NCI-H128 (cell line): ENCODE results near the gene TRAPPC10.

Source experiments
- DNase-seq: peaks from one replicate; lab custom pipeline; 2025; ENCODE audit not compliant: unreplicated experiment; lab: John Stamatoyannopoulos, UW

TRAPPC10 gene

DNA sequence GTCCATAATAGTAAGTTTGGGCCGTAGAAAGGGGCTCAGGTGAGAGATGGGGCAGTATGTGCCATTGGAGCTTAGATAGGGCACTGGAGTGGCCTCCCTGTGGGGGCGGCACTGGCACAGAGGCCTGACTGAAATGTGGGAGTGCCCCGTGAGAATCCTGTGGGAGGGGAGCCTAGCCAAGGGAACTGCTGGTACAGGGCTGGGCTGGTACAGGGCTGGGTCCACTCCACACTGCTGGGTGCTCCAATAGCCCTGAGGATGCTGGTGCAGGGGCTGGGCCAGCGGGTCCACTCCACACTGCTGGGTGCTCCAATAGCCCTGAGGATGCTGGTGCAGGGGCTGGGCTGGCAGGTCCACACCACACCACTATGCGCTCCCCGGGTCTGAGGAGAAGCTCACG lies 50.3 kb downstream of the TRAPPC10 start:
- no peak for DNase-seq

DNA sequence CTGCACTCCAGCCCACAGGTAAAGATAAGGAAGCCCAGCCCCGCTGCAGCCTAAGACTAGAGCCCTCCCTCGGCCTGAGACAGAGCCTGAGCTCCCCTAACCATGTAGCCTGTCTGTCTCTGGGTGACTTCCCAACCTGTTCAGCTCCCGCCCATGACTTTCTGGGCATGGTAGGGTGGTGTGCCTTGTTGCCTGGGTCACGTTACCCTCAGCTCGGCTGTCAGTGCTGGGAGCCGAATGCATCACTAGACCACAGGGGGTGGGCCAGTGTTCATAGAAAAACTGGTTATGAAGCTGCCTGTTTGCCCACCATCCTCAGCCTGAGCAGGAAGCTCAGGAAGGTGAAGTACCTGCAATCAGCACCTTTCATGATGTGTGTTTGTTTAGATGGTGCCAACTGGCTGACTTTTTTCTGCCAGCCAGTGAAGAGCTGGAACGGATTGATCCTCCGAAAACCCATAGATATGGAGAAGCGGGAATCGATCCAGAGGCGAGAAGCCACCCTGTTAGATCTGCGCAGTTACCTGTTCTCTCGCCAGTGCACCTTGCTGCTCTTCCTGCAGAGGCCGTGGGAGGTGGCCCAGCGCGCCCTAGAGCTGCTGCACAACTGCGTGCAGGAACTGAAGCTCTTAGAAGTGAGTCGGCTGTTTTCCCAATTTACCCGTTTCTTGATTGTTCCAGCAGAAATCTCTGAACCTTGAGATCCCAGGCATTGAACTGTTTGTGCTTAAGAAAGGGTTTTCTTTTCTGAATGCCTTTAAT lies 51.2 kb downstream of the TRAPPC10 start:
- DNase-seq = no peak

GRCh38 chr21:44064852-44065403 lies 52.8 kb downstream of the TRAPPC10 start:
- DNase-seq = no peak

DNA sequence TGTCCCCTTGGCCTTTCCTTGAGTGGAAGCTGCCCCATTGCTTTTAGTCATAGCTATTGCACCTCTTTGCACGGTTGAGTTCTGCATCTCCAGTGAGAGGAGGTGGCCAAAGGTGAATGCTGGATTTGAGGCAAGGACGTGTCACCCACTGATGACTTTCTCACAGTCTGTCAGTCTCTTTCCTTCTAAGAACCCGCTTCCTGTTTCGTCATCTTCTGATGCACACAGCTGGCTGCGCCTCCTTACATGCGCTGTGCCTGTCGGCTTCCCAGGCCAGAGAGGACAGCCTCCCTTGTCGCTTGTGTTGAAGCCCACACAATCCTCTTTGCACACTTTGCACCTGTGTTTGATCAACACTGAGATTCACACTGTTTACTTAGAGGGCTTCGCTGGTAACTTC lies 53.3 kb downstream of the TRAPPC10 start:
- no peak for DNase-seq

DNA sequence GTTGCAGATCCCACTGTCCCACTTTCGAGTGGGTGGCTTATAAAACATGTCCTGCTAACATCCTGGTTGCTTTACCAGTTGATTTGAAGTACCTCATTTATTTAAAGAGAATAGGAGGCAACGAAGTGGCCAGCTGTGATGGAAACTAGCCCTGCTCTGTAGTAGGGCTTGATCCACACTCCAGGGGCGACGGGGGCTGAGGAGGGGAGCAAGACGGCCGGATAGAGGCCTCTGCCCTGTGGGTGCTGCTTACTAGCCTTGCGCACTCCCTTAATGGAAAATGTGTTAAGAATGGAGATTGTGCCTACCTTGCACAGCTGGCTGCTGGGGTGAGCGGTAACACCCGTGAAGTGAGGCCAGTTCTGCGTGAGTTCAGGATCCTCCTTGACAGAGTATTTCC lies 54.0 kb downstream of the TRAPPC10 start:
- no peak for DNase-seq

DNA sequence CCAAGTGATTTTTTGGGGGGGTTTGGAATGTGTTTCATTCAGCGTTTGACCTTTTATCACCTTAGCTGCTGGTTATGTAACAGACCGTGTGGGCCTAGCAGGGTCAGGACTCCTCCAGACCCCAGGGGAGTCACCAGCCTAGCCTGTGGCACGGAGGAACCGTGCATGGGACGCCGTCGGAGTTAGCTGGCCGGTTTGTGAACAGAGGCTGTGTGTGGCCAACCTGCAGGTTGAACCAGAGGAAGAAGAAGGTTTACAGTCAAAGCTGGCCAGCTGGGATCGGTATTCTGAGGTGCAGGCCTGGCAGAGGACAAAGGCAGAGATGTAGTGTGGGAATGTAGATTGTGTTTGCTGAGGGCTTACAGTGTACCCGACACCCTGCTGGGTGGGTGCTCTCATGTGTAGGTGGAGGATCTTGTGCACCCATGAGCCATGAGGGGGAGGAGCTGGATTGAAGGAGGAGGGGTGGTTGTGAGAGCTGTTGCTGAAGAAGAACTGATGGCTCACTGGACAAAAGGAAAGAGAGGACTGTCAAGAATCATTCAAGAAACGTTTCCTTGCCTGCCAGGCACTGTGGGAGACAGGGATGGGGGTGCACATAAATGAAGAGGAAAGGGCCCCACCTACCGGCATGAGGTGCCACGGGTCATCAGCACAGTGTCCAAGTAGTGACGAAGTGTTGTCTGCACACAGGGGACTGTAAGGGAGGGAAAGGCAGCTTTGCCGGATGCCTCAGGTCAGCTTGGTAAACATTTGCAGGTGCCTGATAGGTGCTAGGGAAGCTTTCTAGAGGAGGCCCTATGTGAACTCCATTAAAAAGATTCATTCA lies 55.1 kb downstream of the TRAPPC10 start:
- no peak for DNase-seq

- no peak for DNase-seq
These were observed 58.3 kb downstream of the TRAPPC10 start for GRCh38 chr21:44070391-44070790.

DNA sequence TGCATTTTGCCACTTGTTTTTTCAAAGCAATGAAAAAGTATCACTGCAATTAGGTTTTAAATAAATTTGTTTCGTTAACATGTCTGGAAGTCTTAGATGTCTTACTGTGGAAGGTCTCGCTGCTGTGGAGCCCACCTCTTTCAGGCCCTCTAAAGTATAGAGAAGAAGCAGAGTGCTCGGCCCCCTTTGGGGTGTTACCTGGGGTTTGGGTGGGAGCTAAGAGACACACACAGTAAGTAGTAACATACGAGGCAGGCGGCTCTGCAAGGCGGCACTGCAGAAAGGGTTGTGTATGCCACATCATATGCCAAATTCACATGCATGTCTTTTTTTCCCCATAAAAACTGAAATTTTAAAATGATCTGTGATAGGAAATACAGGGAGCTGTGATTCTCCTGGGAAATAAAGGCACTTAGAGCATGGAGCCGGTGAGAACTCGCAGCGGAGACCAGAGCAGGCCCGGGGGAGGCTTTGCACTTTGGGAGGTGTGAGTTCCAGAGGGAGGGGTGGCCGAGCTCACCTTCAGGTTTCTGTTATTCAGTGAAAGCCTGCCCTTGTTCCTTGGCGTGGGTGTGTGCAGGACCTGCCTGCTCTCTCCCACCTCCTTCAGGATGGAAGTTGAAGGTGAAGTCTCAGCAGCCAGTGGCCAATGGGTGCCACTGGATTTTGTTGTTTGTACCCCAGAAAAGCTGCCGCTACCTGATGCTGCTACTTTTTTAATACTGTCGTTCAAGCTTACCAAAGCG lies 59.4 kb downstream of the TRAPPC10 start:
- no peak for DNase-seq

DNA sequence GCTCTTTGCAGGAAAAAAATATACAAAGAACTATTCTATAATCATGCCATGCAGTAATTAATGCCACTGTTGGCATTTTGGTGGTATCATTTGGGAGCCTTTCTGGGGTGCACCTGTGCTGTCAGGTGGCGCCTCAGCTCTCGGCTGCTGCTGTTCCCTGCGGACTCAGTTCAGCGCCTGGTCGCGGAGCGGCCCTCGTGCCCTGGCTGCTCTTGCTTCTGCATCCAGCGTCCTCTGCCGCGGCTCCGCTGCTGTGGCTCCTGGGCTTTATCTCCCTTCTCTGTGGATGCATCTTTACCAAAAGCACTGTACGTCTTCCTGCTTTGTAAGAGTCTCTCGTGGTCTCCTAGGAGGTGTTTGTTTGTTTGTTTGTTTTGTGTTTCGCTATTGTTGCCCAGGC lies 60.0 kb downstream of the TRAPPC10 start:
- DNase-seq = no peak

DNA sequence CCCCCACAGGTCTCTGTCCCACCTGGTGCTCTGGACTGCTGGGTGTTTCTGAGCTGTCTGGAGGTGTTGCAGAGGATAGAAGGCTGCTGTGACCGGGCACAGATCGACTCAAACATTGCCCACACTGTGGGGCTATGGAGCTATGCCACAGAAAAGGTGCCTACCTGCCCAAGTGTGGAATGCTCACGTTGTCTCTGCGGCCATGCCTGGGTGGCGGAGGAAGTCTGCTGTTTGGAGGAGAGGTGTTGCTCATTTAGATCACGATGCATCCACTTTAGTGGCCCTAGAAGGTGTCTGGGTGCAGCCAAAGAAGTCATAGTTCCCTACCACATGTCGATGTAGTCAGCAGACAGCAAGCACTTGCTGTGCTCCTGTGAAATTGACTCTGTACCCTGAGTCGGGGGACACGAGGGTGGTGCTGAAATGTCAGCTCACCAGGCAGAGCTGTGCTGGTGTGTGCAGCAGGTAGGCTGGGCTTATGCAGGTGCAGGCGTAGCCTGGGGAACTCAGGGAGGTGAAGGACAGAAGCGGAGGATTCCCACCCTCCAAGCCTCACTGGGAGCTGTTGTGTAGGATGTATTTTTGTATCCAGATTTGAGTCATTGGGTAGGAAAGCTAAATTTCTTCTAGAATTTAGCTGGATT lies 62.3 kb downstream of the TRAPPC10 start:
- no peak for DNase-seq

- no peak for DNase-seq
These were observed 64.2 kb downstream of the TRAPPC10 start for GRCh38 chr21:44076316-44076715.

GRCh38 chr21:44078411-44078981 lies 66.4 kb downstream of the TRAPPC10 start:
- DNase-seq = no peak

GRCh38 chr21:44079446-44079845 lies 67.3 kb downstream of the TRAPPC10 start:
- no peak for DNase-seq

DNA sequence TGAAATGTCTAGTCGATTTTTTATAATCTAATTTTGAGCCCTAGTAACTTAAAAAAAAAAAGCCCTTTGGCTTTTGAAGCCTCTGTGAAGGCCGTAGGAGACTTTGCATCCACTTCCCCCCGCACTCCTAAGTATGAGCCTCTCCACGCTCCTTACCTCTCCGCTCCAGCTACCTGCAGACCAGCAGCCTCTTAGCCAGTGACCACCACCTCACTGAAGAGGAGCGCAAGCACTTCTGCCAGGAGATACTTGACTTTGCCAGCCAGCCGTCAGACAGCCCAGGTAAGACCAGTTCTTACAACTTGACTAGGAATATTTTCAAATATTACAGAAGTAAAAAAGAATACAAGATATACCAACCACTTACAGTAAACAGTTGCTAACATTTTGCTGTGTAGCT lies 67.7 kb downstream of the TRAPPC10 start:
- DNase-seq = no peak

GRCh38 chr21:44082648-44083440 lies 70.7 kb downstream of the TRAPPC10 start:
- no peak for DNase-seq

DNA sequence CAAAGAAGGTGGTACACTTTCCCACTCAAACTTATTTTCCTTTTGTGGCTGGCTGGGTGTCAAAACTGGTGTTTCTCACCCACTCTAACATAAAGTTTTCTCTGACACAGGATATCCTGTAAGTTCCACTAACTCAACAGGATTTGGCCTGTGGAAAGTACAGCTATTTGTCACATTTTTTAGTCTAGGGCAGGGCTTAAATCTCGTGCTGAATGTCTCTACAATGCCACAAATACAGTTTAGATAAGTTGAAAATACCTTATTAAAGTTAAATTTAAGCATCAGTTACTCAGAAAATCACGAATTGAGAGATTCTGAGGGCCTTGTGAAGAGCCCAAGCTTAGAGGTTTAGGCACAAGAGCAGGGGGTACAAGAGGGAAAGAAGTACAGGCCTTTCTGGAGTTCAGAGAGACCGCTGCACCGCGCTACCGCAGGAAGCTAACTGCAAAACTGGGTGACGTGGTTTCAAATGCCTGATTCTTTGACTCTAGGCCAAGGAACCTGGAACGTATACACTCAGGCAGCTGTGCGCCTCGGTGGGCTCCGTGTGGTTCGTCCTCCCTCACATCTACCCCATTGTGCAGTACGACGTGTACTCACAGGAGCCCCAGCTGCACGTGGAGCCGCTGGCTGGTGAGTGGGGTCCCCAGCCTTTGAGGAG lies 71.7 kb downstream of the TRAPPC10 start:
- DNase-seq = no peak

GRCh38 chr21:44084496-44085241 lies 72.6 kb downstream of the TRAPPC10 start:
- no peak for DNase-seq

DNA sequence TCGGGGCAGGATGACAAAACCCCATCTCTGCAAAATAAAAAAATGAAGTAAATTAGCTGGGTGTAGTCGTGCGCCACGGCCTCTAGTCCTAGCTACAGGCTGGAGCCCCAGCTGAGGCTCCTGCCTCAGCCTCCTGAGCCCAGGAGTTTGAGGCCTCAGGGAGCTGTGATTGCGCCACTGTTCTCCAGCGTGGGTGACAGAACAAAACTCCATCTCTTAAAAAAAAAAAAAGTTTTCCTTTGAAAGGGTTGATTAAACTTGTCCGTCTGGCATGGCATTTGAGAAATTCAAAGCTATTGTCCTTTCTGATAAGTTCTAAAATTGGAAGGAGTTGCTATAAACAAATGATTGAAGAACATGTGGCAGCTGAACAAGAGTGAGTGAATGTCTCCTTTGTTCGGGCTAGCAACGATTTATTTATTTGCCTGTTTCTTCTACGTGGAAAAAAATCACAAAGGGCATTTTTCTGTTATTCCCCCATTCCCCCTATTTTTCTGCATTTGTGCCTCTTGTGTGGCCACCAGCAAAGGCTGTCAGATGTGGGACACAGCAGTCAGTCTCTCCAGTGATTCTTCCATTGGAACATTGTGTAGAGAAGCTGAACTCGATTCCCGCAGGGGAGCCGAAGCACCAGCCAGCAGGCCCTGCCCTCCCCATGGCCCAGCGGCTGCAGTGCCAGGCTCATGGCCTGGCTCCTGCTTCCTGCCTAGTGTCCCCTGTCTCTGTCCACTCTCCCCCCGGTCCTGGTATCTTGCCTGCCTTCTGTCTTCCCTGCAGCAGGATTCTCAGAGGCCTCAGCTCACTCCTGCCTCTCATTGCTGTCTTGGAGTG lies 73.6 kb downstream of the TRAPPC10 start:
- no peak for DNase-seq
